GM12892 (cell line): ENCODE measurements around the gene AKAP13.

Source experiments
- POLR2A ChIP-seq: IDR thresholded peaks from 2 replicates; pipeline ENCODE4 v1.6.1; 2011; ENCODE audit warnings: low read depth, low read length, control low read depth
- POLR2AphosphoS5 ChIP-seq: IDR thresholded peaks from 2 replicates; pipeline ENCODE4 v1.6.1; 2011; ENCODE audit warnings: low read depth, low read length, control low read depth
- TAF1 ChIP-seq: IDR thresholded peaks from 2 replicates; pipeline ENCODE4 v1.6.1; 2011; ENCODE audit warnings: low read depth, mild to moderate bottlenecking, control low read depth, low read length, borderline replicate concordance

- no peak for TF ChIP-seq POLR2A
- TF ChIP-seq TAF1, result no peak
- no peak for TF ChIP-seq POLR2AphosphoS5
These were observed 14.3 kb downstream of the AKAP13 start for GRCh38 chr15:85394554-85395333.
